Neutrophil (primary cell): ENCODE data around the gene MYO7B.

Experiments
- H3K27ac ChIP-seq: fragments of 200-600 bp; sonication (generic); 2 replicates; pipeline ENCODE4 v1.5.1; 2016; ENCODE audit warnings: mild to moderate bottlenecking, moderate library complexity
- H3K27me3 ChIP-seq: fragments of 200-600 bp; sonication (generic); 2 replicates; pipeline ENCODE4 v1.6.0; 2016; ENCODE audit warnings: mild to moderate bottlenecking
- H3K36me3 ChIP-seq: fragments of 200-600 bp; sonication (generic); 2 replicates; pipeline ENCODE4 v1.5.1; 2017
- H3K4me1 ChIP-seq, 2 experiments: fragments of 200-600 bp in 1 of 2; sonication (generic) in 1 of 2; 1 replicate in 1 of 2; 2 replicates in 1 of 2; pipeline versions ENCODE4 v1.5.1 to v1.6.1; 2013 to 2016; ENCODE audit warnings: low read depth in 1 of 2, low read length in 1 of 2, mild to moderate bottlenecking in 1 of 2, moderate library complexity in 1 of 2; ENCODE audit not compliant: control insufficient read depth in 1 of 2, insufficient read depth in 1 of 2
- H3K4me3 ChIP-seq, 2 experiments: fragments of 200-600 bp in 1 of 2; sonication (generic) in 1 of 2; 1 replicate in 1 of 2; 2 replicates in 1 of 2; pipeline ENCODE4 v1.5.1; 2013 to 2016; ENCODE audit warnings: low read depth in 1 of 2, low read length in 1 of 2, mild to moderate bottlenecking in 1 of 2, moderate library complexity in 1 of 2
- H3K9me3 ChIP-seq: fragments of 200-600 bp; sonication (generic); 2 replicates; pipeline ENCODE4 v1.5.1; 2016
- TF ChIP-seq, protein P1 (sequence below): fragments of 200-600 bp; sonication (generic); IDR thresholded peaks from 2 replicates; pipeline ENCODE4 v1.5.1; 2016; ENCODE audit warnings: antibody characterized with exemption

MYO7B gene

DNA sequence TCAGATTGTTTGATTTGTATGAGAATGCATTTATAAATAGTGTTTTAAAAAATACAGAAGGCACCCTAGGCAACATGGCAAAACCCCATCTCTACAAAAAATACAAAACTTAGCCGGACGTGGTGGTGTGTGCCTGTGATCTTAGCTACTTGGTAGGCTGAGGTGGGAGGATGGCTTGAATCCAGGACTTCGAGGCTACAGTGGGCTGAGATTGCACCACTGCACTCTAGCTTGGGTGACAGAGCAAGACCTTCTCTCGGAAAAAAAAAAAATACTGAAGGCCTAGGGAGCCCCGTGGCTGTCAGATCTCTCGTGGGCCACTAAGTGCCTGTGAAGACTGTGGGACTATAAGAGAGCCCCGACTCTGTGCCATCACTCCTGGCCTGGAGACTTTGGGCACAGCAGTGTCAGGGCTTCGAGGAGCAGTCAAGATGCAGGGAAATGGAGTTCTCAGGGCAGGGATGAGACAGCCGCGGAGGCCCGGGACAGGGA lies 40.5 kb downstream of the MYO7B start:
- TF ChIP-seq, protein P1, sequence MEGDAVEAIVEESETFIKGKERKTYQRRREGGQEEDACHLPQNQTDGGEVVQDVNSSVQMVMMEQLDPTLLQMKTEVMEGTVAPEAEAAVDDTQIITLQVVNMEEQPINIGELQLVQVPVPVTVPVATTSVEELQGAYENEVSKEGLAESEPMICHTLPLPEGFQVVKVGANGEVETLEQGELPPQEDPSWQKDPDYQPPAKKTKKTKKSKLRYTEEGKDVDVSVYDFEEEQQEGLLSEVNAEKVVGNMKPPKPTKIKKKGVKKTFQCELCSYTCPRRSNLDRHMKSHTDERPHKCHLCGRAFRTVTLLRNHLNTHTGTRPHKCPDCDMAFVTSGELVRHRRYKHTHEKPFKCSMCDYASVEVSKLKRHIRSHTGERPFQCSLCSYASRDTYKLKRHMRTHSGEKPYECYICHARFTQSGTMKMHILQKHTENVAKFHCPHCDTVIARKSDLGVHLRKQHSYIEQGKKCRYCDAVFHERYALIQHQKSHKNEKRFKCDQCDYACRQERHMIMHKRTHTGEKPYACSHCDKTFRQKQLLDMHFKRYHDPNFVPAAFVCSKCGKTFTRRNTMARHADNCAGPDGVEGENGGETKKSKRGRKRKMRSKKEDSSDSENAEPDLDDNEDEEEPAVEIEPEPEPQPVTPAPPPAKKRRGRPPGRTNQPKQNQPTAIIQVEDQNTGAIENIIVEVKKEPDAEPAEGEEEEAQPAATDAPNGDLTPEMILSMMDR = no peak
- H3K9me3 ChIP-seq = no peaks in the 10 kb centered on the region
- peak overlapping the region; percentile 63 for H3K27ac ChIP-seq
- H3K4me1 ChIP-seq = peaks cover 46 to 60% of the 10 kb centered on the region in 2 experiments
- no peaks in the 10 kb centered on the region for H3K27me3 ChIP-seq
- H3K36me3 ChIP-seq = no peaks in the 10 kb centered on the region
- H3K4me3 ChIP-seq = no peak overlapping the region

DNA sequence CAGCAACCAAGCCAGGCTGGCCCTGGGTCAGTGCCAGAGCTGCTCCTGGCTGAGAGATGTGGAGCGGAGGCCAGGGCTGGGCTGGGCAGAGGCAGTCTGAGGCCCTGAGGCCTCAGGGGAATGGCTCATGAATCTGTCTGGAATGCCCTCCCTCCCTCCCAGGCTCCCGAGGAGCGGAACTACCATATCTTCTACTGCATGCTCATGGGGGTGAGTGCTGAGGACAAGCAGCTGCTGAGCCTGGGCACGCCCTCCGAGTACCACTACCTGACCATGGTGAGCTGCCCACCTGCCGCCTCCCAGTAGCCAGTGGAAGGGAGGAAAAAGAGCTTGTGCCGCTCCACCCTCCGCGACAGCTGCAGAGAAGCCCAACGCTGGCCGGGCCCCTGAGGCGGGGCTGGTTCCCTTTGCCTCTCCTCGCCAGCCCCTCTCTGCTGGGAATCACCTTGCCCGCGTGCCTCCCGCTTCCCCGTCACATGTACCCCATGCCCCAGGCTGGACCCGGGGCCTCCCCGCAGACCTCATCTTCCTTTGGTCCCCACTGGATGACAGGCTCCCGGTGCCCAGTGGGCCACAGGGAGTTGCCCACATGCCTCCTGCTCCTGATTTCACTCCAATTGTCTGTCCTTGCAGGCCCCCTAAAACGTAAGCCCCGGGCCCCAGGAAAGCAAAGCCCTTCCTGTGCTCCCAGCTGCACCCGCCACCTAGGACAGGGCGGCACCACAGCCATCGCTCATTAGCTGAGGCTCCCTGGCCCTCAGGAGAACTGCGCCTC lies 41.1 kb downstream of the MYO7B start:
- H3K27ac ChIP-seq = no peak overlapping the region

DNA sequence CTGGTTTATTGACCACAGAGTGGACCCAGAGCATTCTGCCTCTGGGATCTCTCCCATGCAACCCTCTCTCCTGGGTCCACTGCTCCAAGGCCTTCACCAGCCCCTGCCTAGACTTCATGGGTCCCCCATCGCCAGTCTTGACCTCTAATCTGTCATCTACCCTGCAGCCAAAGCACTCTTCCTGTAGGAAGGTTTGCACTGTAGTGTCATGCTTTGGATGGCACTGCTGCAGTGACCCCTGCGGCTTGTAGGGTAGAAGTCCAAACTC lies 41.7 kb downstream of the MYO7B start:
- TF ChIP-seq, protein P1 = no peak
- Histone ChIP-seq H3K27me3 (no peaks in the 10 kb centered on the region), H3K4me1 (peaks cover 49 to 62% of the 10 kb centered on the region in 2 experiments), H3K9me3 (no peaks in the 10 kb centered on the region), H3K36me3 (no peaks in the 10 kb centered on the region), H3K27ac (no peak overlapping the region), H3K4me3 (no peak overlapping the region)

More for the DNA sequence above, 41.1 kb downstream of the MYO7B start:
- no peaks in the 10 kb centered on the region for H3K9me3 ChIP-seq
- no peaks in the 10 kb centered on the region for H3K27me3 ChIP-seq
- no peak overlapping the region for H3K4me3 ChIP-seq
- TF ChIP-seq, protein P1 = no peak
- H3K4me1 ChIP-seq = peaks cover 49 to 63% of the 10 kb centered on the region in 2 experiments
- no peaks in the 10 kb centered on the region for H3K36me3 ChIP-seq

DNA sequence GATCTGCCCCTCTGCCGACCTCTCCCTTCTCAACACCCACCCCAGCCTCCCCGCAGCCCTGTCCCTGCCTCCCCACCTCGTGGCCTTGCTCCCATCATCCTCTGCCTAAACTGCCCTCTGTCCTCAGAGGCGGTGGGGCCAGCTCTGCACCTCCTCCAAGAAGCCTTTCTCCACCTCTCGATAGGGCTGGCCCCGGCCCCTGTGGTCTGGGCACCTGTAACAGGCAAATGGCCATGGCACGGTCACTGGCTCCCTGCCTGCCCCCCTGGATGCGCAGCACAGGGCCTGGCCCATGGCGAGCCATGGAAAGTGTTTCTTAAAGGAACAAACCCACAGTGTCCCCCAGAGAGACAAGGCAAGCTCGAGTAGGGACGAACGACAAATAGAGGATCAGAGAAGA lies 42.0 kb downstream of the MYO7B start:
- Histone ChIP-seq H3K9me3 (no peaks in the 10 kb centered on the region), H3K4me1 (peaks cover 49 to 59% of the 10 kb centered on the region in 2 experiments), H3K36me3 (no peaks in the 10 kb centered on the region), H3K27me3 (no peaks in the 10 kb centered on the region), H3K4me3 (no peak overlapping the region), H3K27ac (no peak overlapping the region)
- TF ChIP-seq, protein P1 = no peak

DNA sequence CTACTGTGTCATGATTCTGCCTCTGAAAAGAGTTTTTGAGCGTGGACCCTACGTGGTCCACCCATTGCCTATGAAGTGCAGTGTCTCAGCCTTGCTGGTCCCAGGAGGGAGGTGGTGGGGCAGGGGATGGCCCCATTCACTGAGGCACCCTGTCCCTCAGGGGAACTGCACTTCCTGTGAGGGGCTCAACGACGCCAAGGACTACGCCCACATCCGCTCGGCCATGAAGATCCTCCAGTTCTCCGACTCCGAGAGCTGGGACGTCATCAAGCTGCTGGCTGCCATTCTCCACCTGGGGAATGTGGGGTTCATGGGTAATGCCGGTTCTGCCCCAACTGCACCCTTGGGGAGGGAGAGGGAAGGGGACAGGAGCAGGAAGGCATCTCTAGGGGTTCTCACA lies 42.5 kb downstream of the MYO7B start:
- Histone ChIP-seq H3K27ac (no peak overlapping the region), H3K9me3 (no peaks in the 10 kb centered on the region), H3K4me1 (peaks cover 49 to 56% of the 10 kb centered on the region in 2 experiments), H3K27me3 (no peaks in the 10 kb centered on the region), H3K36me3 (no peaks in the 10 kb centered on the region), H3K4me3 (no peak overlapping the region)
- TF ChIP-seq, protein P1 = no peak
